HG03571 (cell line): ENCODE data around the gene CTNNA2.

Source experiments
- ATAC-seq: cut with Tn5 transposase; IDR thresholded peaks from one replicate; pipeline ENCODE4 v1.9.1; 2021; ENCODE audit not compliant: unreplicated experiment

The CTNNA2 gene

GRCh38 chr2:79702905-79703304 is 190.1 kb downstream of the CTNNA2 start:
- no peak for ATAC-seq

- no peak for ATAC-seq
Measured at GRCh38 chr2:79711098-79711497, 198.2 kb downstream of the CTNNA2 start.

GRCh38 chr2:79713131-79713785 is 200.4 kb downstream of the CTNNA2 start:
- ATAC-seq = no peak

GRCh38 chr2:79714283-79714682 is 201.4 kb downstream of the CTNNA2 start:
- ATAC-seq = no peak

- ATAC-seq = no peak
Measured at GRCh38 chr2:79715338-79715737, 202.5 kb downstream of the CTNNA2 start.

GRCh38 chr2:79716266-79716665 is 203.4 kb downstream of the CTNNA2 start:
- no peak for ATAC-seq

- ATAC-seq = no peak
Measured at GRCh38 chr2:79717364-79718007, 204.6 kb downstream of the CTNNA2 start.

- no peak for ATAC-seq
Measured at GRCh38 chr2:79721061-79721460, 208.2 kb downstream of the CTNNA2 start.

- ATAC-seq = no peak
Measured at GRCh38 chr2:79721966-79722365, 209.1 kb downstream of the CTNNA2 start.

- ATAC-seq = no peak
Measured at GRCh38 chr2:79723830-79724229, 211.0 kb downstream of the CTNNA2 start.

GRCh38 chr2:79729532-79729931 is 216.7 kb downstream of the CTNNA2 start:
- ATAC-seq = no peak

- ATAC-seq = no peak
Measured at GRCh38 chr2:79734518-79734917, 221.7 kb downstream of the CTNNA2 start.

- ATAC-seq = no peak
Measured at GRCh38 chr2:79740879-79741443, 228.1 kb downstream of the CTNNA2 start.

- ATAC-seq = no peak
Measured at GRCh38 chr2:79750321-79750720, 237.5 kb downstream of the CTNNA2 start.

- ATAC-seq = no peak
Measured at GRCh38 chr2:79757526-79757925, 244.7 kb downstream of the CTNNA2 start.

- ATAC-seq = no peak
Measured at GRCh38 chr2:79758042-79758441, 245.2 kb downstream of the CTNNA2 start.

GRCh38 chr2:79758749-79759282 is 246.0 kb downstream of the CTNNA2 start:
- no peak for ATAC-seq

GRCh38 chr2:79770926-79771325 is 258.1 kb downstream of the CTNNA2 start:
- ATAC-seq = no peak

- ATAC-seq = no peak
Measured at GRCh38 chr2:79771493-79771892, 258.6 kb downstream of the CTNNA2 start.

- no peak for ATAC-seq
Measured at GRCh38 chr2:79774016-79774415, 261.2 kb downstream of the CTNNA2 start.

GRCh38 chr2:79776461-79776860 is 263.6 kb downstream of the CTNNA2 start:
- ATAC-seq = no peak

- no peak for ATAC-seq
Measured at GRCh38 chr2:79780781-79781180, 267.9 kb downstream of the CTNNA2 start.
